Osteoblast (primary cell): ENCODE measurements around the gene FLT3. TPM values are rescaled to one million over a fixed set of nuclear protein-coding genes. Genes with fewer than 3 reads are reported as not detected.
A peak's percentile ranks its signal among the peaks of the same experiment; 100 is the strongest.

Experiments used
- DNase-seq: peaks from one replicate; pipeline ENCODE4 v3.0.0; 2011; ENCODE audit warnings: low spot score, mixed read lengths; ENCODE audit not compliant: insufficient read length; ENCODE audit errors: missing footprints
- H2AFZ ChIP-seq: 2 replicates; pipeline ENCODE4 v1.6.0; 2011; ENCODE audit warnings: mild to moderate bottlenecking, low read length
- H3K27ac ChIP-seq: 2 replicates; pipeline ENCODE4 v1.5.1; 2011; ENCODE audit warnings: mild to moderate bottlenecking, low read depth, low read length, moderate library complexity
- H3K27me3 ChIP-seq: 2 replicates; pipeline ENCODE4 v1.6.0; 2012; ENCODE audit warnings: mild to moderate bottlenecking, control low read depth, inconsistent platforms, low read length, moderate library complexity; ENCODE audit not compliant: insufficient read depth
- H3K36me3 ChIP-seq: 2 replicates; pipeline ENCODE4 v1.5.1; 2011; ENCODE audit warnings: mild to moderate bottlenecking, low read length, control low read depth, moderate library complexity; ENCODE audit not compliant: insufficient read depth
- H3K4me1 ChIP-seq: 2 replicates; pipeline ENCODE4 v1.5.1; 2011; ENCODE audit warnings: mild to moderate bottlenecking, low read length, control low read depth, moderate library complexity; ENCODE audit not compliant: insufficient read depth
- H3K4me2 ChIP-seq: 2 replicates; pipeline ENCODE4 v1.6.0; 2011; ENCODE audit warnings: mild to moderate bottlenecking, low read length; ENCODE audit not compliant: insufficient read depth
- H3K4me3 ChIP-seq: fragments of 200-600 bp; sonication (generic); 3 replicates; pipeline ENCODE4 v1.5.1; 2012; ENCODE audit warnings: mild to moderate bottlenecking, low read length, inconsistent platforms; ENCODE audit not compliant: insufficient read depth
- H3K79me2 ChIP-seq: 2 replicates; pipeline ENCODE4 v1.6.0; 2012; ENCODE audit warnings: mild to moderate bottlenecking, low read length, control low read depth, inconsistent platforms; ENCODE audit not compliant: insufficient read depth
- H3K9me3 ChIP-seq: 2 replicates; pipeline ENCODE4 v1.5.1; 2011; ENCODE audit warnings: low read depth, low read length, control low read depth
- H4K20me1 ChIP-seq: 2 replicates; pipeline ENCODE4 v1.6.0; 2012; ENCODE audit warnings: mild to moderate bottlenecking, low read length, control low read depth; ENCODE audit not compliant: insufficient read depth
- small RNA-seq: library from RNA; depleted of rRNA; stranded (forward); fragments of <200 nt; gene quantifications from one replicate; pipeline ENCODE3, GENCODE V24; 2012
- total RNA-seq: library from RNA; depleted of rRNA; stranded (reverse); fragments of >200 nt; gene quantifications from 2 replicates; pipeline ENCODE4 v1.2.3, GENCODE V29; 2012
- TF ChIP-seq, protein P1 (sequence below): IDR thresholded peaks from 2 replicates; pipeline ENCODE4 v1.5.1; 2011; ENCODE audit warnings: mild to moderate bottlenecking, low read depth, low read length, moderate library complexity; ENCODE audit errors: extremely low read depth

The FLT3 gene
- total RNA-seq, 1 donor = not detected

DNA sequence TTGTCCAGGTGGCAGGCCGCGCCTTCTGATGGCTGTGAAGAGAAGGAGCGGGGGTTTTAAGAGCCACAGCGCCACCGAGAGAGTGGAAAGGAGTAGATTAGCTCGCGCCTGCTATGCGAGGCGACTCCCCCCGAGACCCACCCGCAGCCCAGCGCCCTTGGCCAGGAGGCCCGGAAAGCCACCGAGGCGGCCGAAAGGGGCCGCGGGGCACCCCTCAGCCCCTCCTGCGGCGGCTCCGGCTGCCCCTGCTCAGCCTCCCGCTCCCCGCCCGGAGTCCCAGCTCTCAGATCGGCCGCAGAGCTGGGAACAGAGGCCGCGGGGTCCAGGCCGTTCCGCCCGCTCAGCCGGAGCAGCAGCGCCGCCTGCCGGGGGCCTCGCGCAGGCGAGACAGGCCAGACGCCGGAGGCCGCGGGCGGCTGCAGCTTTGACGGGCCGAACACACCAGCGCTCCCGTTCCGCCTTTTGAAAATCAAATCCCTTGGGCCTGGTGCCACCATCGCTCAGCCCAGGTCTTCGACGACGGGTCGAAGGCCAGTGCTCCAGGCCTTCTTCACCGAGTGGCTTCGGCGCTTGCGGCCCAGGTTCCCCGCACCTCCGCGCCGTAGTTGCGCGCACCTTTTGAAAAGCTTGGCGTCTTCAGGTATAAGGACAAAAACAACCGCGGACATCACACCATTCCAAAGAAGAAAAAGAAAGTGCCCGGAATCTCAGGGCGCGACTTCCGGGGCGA lies 146.5 kb downstream of the FLT3 start:
- Histone ChIP-seq H3K27me3 (peaks cover 55% of the 10 kb centered on the region), H3K27ac (no peak overlapping the region)
- TF ChIP-seq, protein P1, sequence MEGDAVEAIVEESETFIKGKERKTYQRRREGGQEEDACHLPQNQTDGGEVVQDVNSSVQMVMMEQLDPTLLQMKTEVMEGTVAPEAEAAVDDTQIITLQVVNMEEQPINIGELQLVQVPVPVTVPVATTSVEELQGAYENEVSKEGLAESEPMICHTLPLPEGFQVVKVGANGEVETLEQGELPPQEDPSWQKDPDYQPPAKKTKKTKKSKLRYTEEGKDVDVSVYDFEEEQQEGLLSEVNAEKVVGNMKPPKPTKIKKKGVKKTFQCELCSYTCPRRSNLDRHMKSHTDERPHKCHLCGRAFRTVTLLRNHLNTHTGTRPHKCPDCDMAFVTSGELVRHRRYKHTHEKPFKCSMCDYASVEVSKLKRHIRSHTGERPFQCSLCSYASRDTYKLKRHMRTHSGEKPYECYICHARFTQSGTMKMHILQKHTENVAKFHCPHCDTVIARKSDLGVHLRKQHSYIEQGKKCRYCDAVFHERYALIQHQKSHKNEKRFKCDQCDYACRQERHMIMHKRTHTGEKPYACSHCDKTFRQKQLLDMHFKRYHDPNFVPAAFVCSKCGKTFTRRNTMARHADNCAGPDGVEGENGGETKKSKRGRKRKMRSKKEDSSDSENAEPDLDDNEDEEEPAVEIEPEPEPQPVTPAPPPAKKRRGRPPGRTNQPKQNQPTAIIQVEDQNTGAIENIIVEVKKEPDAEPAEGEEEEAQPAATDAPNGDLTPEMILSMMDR = peak; percentile 67

More for the DNA sequence above, 146.5 kb downstream of the FLT3 start:
- Histone ChIP-seq H4K20me1 (no peaks in the 10 kb centered on the region), H2AFZ (peak overlapping the region; percentile 70), H3K4me2 (peak overlapping the region; percentile 78), H3K4me1 (no peaks in the 10 kb centered on the region), H3K79me2 (no peaks in the 10 kb centered on the region), H3K36me3 (no peaks in the 10 kb centered on the region), H3K9me3 (no peaks in the 10 kb centered on the region), H3K4me3 (peak overlapping the region; percentile 66)
- peak; percentile 98 for DNase-seq

Small RNA genes within 50 kb of the gene (small RNA-seq; reads per million reads assigned to genes)
- not detected for gene RN7SL272P

Other genes starting within 250 kb of the FLT3 start
- not detected in 2 replicates for gene PDX1, start 180.6 kb downstream of the FLT3 start, total RNA-seq
- gene CDX2, start 131.3 kb downstream of the FLT3 start, total RNA-seq = not detected in 2 replicates
- not detected in 2 replicates for gene URAD, start 111.9 kb downstream of the FLT3 start, total RNA-seq
- 27.5 and 31.8 TPM in 2 replicates for gene PAN3, start 38.0 kb upstream of the FLT3 start, total RNA-seq